ENCODE data around the gene NAPB.

DNA sequence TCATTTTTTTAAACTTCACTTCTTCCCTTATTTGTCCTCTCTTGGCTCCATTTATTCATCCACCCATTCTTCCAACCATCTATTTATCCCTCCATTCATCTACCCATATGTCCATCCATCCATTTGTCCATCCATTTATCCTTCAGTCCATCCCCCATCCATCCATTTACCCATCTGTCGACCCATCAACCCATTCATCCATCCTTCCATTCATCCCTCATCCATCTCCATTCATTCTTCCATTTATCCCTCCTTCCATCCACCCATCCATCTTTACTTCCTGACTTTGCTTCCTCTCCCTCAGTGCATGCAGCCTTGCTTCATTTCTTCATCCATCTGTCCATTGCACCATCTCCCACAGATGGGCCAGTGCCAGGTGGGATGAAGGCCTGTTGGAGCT, 29.6 kb upstream of the NAPB start:
- TF ChIP-seq, protein P1, sequence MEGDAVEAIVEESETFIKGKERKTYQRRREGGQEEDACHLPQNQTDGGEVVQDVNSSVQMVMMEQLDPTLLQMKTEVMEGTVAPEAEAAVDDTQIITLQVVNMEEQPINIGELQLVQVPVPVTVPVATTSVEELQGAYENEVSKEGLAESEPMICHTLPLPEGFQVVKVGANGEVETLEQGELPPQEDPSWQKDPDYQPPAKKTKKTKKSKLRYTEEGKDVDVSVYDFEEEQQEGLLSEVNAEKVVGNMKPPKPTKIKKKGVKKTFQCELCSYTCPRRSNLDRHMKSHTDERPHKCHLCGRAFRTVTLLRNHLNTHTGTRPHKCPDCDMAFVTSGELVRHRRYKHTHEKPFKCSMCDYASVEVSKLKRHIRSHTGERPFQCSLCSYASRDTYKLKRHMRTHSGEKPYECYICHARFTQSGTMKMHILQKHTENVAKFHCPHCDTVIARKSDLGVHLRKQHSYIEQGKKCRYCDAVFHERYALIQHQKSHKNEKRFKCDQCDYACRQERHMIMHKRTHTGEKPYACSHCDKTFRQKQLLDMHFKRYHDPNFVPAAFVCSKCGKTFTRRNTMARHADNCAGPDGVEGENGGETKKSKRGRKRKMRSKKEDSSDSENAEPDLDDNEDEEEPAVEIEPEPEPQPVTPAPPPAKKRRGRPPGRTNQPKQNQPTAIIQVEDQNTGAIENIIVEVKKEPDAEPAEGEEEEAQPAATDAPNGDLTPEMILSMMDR (IDR thresholded peaks at IDR 0.05): no peak
- no peak for TF ChIP-seq POLR2A (IDR thresholded peaks at IDR 0.05)
